ENCODE data around the gene FLNC.

FLNC gene

DNA sequence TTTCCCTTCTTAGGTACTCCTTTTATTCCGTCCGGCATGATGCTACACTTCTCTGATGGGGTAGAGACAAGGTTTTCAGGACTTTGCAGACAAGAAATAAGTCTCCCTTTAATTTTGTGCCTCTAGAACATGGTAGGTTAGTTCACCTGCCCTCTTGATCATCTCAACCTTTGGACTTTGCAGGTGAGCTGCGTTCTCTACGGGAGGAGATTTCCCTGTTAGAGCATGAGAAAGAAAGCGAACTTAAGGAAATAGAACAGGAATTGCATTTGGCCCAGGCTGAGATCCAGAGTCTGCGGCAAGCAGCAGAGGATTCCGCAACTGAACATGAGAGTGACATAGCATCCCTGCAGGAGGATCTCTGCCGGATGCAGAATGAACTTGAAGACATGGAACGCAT lies 29.2 kb upstream of the FLNC start:
- DNase-seq (ENCODE audit: low read depth): no peak

DNA sequence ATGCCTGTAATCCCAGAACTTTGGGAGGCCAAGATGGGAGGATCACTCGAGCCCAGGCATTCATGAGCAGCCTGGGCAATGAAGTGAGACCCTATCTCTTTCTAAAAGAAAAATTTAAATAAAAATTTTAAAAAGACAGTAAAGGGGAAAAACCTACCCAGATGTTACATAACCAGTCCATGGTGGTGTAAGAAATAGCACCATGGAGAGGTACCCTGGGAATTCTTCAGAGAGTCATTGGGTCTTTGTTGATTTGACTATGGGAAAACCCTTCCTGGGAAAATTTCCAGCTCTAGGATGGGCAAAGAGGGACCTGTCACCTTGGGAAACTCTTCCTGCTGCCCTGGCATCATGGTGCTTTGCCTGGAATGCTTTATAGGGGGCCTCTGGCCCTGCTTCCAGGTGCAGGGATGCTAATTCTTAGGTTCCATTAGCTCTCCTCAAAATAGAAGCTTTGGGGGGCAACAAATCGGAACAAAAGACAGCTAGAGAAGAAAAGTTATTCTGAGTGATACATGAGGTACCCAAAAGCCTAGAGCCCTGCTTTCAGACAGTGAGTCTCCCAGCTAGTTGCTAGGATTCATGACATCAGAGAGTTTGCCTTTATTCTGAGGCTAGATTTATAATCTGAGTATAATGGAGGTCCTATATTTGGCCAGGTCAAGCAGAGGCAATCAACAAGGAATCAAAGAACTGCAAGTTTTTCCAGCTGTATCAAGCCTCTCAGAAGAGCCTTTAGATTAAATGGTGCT lies 28.4 kb upstream of the FLNC start:
- no peak for DNase-seq (ENCODE audit: low read depth)

DNA sequence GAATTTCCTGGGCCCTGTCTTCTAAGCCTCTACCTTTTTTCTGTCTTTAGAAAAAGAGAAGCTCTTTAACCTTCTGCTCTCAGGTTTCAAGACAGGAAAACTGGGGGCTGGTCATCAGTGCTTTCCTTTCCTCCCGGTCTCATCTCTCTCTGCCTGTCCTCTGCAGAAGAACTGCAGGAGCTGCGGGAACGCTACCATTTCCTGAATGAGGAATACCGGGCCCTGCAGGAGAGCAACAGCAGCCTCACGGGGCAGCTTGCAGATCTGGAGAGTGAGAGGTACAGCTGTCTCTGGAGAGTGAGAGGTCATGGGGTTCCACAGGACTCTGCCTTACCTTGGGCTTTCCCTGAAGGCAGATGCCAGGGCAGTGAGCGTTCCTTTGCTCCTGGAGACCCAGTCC lies 25.7 kb upstream of the FLNC start:
- no peak for DNase-seq (ENCODE audit: low read depth)

DNA sequence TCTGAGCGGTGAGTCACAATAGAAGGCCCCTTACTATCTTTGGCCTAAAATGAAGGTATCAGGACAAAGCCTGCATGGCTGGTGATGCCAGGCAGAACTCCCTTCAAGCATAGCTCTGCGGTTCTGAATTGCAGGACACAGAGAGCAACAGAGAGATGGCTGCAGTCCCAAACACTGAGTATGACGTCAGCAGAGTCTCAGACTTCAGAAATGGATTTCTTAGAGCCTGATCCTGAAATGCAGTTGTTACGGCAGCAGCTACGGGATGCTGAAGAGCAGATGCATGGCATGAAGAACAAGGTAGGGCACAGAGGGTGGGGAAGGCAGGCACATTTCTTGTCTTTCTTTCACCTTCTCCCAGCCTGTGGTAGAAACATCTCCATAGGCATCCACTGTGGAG lies 25.0 kb upstream of the FLNC start:
- no peak for DNase-seq (ENCODE audit: low read depth)

DNA sequence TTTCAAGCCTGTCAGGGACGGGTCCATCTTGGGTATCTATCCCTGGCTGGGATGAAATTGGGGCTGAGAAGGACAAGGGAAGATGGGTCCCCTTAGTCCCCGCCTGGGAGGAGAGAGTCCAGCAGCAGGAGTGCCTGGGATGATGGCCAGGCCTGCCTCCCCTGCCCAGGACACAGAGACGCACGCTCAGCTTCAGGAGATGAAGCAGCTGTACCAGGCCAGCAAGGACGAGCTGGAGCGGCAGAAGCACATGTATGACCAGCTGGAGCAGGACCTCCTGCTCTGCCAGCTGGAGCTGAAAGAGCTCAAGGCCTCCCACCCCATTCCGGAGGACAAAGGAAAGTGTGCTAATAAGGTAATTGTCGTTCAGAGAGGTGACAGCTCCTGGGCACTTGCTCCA lies 23.0 kb upstream of the FLNC start:
- no peak for DNase-seq (ENCODE audit: low read depth)

DNA sequence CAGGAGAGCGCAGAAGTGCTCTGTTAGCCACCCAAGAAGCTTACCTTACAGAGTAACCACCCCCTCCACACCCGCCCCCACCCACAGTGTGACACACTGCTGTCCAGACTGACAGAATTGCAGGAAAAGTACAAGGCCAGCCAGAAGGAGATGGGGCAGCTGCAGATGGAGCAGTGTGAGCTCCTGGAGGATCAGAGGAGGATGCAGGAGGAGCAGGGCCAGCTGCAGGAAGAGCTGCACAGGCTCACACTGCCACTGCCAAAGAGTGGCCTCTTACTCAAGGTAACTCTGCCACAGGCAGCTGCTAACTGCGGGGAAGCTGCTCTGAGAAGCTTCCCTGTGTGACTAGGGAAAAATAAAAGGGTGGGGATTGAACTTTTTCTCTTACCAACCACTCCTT lies 20.8 kb upstream of the FLNC start:
- no peak for DNase-seq (ENCODE audit: low read depth)

DNA sequence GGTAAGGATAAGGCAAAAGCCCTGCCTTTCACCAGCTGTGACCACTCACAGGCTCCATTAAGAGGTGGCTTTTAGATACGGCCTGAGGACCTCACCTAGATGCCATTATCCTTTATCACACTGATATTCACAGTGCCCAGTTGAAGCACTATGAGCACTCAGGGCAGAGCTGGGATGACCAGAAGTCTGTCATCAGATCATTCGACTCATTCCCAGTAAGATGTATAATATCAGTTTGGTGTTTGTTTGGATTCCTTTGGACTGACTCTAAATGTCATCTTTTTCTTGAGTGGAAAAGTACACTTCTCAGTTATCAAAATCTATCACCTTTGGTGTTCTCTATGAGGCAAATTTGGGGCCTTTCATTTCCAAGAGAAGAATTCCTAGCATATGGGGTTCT lies 19.7 kb upstream of the FLNC start:
- no peak for DNase-seq (ENCODE audit: low read depth)

DNA sequence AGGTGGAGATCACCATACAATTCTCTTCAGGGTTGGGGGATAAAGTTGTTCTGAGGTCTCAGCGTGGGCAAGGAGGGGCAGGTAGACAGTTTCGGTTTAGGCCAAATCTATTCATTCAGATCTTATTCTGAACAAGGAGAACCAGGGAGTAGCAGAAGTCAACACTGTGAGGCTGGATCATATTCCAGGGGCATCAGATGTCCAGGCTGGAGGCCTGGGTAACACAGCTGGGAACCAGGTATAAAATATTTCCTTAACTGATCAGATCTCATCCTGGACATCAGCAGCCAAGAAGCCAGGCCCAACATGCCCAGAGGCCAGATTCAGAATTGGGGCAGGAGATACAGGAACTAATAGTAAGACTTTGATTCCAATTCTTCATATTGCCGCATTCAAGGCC lies 19.2 kb upstream of the FLNC start:
- DNase-seq (ENCODE audit: low read depth): no peak

DNA sequence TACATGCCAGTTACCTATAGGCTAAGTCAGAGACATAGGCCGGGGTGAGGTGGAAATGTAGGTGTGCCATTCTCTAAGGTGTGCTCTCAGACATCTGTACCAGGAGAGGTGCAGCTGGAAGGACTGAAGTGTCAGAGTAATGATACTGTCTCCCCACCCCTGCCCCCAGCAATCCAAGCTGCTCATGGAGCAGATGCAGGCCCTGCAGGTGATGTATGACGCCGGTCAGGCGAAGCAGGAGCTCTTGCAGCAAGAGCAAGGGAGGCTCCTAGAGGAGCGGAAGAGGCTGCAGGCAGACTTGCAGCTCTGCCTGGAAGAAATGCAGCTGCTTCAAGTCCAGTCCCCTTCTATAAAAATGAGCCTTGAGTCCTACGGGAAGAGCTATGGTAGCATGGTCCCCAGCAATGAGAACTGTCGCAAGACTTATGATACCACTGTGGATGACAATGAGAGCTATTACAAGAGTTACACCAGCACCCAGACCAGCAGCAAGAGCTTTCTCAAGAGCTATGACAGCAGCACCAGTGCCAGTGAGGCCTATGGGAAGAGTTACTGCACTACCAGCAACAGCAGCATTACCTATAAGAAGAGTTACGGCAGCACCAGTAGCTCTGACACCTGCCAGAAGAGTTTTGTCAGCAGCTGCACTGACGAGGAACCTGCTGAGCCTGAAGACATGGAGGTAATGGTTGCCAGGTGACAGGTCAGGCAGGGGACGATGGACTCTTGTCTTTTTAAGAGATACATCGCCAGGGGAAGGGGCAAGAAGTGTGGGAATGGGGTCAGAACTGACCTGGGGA lies 18.4 kb upstream of the FLNC start:
- no peak for DNase-seq (ENCODE audit: low read depth)

DNA sequence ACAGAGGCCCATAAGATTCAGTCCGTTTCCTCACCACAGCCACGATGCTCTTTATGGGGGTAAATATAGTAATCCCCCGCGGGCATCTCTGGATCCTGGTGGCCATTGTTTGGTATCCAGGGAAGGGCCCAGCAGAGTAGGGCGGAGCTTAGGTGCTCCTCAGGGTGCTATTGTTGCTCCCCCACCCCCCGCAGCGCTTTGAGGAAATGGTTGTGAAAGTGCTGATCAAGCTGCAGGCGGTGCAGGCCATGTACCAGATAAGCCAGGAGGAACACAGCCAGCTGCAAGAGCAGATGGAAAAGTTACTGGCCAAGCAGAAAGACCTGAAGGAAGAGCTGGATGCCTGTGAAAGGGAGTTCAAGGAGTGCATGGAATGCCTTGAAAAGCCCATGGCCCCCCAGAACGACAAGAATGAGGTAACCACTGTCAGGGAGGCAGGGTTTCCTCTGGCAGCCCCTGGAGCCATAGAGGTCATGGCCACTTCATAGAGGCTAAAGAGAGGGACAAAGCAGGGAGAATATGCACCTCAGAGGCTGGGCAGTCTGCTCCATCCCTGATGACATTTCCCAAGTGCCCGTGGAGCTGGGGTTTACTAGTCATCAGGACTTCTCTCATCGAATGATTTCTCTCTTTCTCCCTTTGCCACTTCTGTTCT lies 17.6 kb upstream of the FLNC start:
- DNase-seq (ENCODE audit: low read depth): no peak

DNA sequence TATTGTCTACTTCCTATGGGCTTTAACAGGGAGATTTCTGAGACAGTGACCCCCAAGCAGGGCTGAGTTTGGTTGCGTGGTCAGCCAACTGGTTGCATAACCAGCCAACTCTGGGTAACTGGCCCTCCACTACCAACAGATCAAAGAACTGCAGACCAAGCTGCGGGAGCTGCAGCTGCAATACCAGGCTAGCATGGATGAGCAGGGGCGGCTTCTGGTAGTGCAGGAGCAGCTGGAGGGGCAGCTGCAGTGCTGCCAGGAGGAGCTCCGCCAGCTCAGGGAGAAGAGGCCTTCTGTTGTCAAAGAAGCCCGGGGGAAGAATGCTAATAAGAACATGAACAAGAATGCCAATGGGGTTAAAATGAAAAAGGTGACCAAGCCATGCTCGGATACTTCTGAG lies 15.7 kb upstream of the FLNC start:
- no peak for DNase-seq (ENCODE audit: low read depth)

DNA sequence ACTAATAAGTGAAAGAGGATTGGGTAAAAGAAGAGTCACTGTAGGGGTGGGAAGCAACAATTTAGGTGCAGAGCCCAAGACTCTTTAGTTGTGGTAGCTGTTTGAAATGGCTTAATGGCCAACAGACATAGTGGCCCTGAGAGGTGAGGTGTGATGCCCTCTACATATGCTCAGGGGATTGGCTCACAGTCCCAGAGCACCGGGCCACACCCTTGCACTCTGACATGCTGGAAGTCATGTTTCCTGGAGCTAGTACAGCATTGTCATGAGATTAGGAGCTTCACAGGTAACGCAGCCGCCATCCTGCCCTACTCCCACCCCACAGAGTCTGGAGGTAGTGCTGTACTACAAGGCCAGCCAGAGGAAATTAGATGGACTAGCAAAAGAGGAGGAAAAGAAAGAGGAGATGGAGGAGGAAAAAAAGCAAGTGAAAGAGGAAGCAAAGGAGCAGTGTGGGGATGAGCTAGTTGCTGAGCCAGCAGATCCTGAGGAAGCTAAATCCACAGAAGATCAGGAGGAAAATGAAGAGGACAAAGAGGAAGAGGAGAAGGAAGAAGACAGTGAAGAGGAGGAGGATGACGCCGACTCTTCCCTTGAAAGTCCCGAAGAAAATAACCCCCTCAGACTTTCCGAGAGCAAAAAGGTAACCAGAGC lies 14.8 kb upstream of the FLNC start:
- no peak for DNase-seq (ENCODE audit: low read depth)

DNA sequence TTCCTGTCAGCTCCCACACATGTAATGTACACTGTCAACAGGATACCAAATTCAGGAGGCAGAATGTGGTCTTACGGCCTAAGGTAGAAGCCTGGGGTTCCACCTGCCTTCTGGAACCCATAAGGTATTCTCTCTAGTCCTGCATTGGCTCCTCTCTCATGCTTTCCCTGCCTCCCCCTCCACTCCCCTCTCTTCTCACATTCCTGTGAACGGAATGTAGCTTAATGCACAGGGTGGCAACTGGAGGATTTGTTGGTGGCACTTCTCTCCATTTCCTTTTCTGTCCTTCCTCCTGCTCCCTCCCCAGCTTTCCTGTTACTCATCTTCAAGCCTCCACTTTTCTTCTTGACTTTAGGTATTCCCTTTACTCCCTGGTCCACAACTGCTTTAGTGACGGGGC lies 11.5 kb upstream of the FLNC start:
- no peak for DNase-seq (ENCODE audit: low read depth)

DNA sequence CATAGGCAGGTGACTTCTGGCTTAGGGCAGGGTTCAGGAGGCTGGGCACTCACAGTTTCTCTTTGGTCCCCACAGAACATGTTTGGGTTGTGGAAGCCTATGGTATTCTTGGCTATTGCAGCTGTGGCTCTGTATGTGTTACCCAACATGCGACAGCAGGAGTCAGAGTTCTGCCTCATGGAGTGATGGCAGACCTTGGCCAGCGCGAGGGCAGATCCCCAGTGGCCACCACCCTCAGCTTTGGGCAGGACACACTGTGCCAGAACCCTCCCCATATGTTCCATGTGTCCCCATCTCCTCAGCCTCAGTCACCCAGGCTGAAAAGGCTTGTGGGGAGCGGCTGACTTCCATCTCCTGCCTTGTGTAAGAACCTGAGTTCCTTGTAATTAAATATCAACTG lies 8.5 kb upstream of the FLNC start:
- DNase-seq (ENCODE audit: low read depth): no peak

DNA sequence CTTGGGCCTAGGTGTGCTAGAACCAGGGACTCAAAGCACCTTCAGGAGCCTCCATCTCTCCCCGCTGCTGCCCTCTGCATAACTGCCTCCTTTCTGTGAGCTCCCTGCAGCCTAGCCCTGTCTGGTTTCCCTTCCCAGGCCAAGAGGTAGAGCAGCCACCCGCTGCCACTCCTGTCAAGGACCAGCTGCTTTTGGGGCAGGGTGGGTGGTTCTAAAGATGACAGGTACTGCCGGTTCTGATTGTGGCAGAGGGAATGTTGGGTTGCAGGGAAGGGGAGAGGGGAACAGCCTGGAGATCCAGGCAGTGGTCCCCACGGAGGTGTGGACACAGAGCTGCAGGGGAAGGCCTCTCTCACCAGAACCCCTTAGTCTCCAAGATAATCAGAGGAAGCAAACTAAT lies 3.7 kb upstream of the FLNC start:
- DNase-seq (ENCODE audit: low read depth): no peak

DNA sequence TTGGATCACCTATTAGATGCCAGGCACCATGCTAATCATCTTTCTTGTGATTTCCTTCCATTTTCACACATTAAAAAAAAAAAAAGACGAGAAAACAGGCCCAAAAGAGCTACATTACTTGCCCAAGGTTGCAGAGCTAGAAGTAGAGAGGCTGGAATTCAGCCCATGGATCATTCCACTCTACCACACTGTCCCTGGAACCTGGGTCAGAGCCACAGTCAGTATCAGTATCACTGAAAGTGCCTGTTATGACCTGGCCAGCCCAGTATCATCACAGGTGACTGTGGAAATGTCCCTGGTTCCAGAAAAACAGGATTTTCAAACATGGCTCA lies 3.3 kb upstream of the FLNC start:
- DNase-seq (ENCODE audit: low read depth): no peak

DNA sequence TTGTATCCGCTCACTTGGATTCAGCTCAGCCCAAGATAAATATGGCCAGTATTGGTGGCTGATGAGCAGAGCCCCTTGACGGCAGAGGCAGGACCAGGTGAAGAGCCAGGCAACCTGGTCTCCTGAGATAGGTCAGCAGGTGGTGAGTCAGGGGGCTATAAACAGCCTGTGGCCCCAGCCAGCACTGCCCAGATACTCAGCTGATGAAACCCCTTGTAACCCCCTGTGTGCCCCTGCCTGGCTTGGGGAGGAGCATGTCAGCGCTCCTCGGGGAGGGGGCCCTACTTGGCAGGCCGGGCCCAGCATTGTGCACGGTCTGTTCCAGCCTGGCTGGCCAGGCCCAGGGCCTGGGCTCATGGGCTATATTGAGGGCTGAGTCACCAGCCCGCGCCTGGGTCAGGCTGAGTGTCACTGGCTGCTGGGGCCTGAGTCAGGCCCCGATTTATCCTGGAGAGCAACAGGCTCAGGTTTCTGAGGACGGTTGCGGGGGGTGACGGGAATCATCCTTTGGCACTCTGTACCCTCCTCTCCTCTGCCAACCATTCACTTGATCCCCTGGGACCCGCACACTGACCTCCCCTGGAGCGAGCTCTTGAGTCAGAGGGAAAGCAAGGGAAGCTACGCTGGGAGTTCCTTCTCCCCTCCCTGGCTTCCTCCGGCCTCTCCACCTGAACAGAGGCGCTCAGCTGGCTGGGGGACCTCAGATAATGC lies 2.8 kb upstream of the FLNC start:
- no peak for DNase-seq (ENCODE audit: low read depth)

DNA sequence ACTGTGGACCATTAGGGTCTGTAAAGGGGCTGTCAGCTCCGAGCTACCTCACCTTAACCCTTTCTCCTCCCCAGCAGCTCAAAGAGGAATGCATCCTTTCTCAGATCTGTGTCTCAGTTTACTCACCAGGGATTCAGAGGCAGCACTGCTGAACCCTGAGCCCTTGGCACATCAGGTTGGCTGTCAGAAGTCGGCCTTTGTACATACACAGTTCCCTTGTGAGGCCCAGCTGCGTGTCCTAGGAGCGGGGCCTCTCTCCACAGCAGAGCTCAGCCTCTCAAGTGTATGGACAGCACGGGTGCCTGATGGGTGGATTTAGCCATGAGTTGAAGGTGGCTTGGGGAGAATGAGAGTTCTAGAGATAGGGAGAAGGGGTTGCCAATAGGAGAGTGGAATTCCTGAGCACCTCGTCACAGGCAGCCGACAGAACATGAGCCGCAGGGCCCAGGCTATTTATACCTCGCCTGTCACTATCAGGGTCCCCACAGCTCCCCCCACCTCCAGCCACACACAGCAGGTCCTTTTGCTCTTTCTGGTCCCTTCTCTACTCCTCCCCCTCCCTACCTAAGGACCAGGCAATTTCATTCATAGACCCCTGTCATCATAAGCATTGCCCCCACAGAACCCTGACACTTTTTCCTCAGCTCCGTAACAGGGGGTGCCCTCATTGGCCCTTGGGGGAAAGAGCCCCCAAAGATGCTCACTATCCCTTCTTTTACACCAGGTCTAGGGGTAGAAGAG lies 2.1 kb upstream of the FLNC start:
- DNase-seq (ENCODE audit: low read depth): no peak

DNA sequence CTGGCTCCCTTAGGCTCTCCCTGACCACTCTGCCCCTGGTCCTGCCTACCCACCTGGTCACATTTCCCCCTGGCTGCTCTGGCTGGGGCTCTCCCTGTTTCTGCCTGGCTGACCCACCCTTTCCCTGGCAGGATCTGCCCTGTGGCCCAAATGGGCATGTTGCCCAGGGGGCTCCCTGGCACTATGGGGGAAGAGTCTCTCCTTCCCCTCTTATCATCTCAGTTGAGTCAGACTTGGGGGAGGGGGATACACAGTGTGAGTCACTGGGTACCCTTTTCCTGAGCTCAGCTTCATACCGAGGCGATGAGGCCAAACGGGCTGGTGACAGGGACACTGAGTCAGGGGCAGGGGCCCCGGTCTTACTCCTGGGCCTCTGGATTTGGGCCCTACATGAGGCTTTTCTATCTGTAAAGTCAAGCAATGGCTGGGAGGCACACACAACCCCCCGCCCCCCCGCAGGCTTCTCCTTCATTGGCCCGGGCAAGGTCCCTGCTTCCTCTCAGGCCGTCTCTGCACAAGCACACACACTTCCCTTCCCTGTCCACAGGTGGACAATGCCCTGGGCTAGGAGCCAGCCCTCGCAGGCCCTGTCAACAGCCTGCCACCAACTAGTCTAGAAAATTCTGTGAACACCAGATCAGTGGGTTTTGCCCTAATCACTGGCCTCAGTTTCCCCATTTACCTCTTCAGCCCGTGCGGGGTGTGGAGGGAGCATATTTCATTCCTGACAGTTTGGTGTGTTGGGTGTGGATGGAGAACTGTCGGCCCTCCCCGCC lies 627 bp upstream of the FLNC start:
- DNase-seq (ENCODE audit: low read depth): peak; percentile 60

DNA sequence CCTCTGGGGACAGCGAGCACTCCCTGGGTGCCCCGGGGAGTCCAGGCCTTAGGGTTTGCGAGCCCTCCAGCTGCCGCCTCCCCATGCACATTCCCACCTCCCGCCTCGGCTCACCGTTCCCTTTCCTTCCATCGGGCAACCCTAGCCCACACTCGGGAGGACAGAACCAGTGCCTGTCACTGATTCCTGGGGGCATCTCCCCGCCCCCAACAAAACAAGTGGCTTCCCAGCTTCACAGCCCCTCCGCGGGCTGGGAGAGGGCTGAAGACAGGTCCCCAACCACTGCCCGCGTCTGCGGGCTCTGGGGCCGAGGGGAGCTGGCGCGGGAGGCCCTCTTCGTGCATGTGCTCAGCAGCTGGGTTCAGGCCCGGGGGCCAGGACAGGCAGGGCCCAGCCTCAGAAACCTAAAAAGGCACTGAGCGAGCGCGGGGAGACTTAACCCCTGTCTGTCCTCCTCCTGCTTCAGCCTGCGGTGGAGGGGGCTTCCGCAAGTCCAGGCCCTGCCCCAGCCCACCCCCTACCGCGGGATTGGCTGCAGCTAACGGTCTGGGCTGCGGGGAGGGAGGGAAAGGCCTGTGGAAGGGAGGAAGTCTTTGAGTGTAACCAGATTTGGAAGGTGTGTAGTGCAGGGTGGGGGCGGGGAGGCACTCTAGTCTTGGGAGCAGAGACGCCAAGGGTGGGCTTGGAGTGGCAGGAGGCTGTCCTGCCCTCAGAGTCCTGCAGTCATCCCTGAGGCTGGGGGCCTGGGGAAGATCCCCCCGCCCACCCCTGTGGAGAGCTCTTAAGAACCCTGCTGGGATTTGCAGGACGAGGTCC lies 1.2 kb downstream of the FLNC start:
- no peak for DNase-seq (ENCODE audit: low read depth)

Data from HS-27A (cell line).